GM23338 (cell line): ENCODE data around the gene RNGTT. TPM values are rescaled to one million over a fixed set of nuclear protein-coding genes. Genes with fewer than 3 reads are reported as not detected.

Source experiments
- ATAC-seq: fragments of 200-7000 bp; cut with Tn5 transposase; 3 replicates; pipeline ENCODE4 v1.9.1; 2020
- DNase-seq: peaks from one replicate; pipeline ENCODE4 v3.0.0-alpha.2; 2015; ENCODE audit warnings: low spot score
- H2AFZ ChIP-seq: fragments of 200-600 bp; sonication (generic); 2 replicates; pipeline ENCODE4 v1.8.0; 2016; ENCODE audit warnings: antibody characterized with exemption, mild to moderate bottlenecking, moderate library complexity
- H3F3A ChIP-seq: fragments of 200-600 bp; sonication (generic); replicated peaks from 2 replicates; pipeline ENCODE4 v1.8.0; 2017; ENCODE audit warnings: antibody characterized with exemption, mixed run types, low read depth
- H3K27ac ChIP-seq: fragments of 200-600 bp; sonication (generic); 2 replicates; pipeline ENCODE4 v1.6.1; 2016; ENCODE audit warnings: low read depth
- H3K27me3 ChIP-seq: fragments of 200-600 bp; sonication (generic); 2 replicates; pipeline ENCODE4 v1.8.0; 2016; ENCODE audit warnings: mild to moderate bottlenecking, mixed run types, moderate library complexity; ENCODE audit not compliant: insufficient read depth
- H3K36me3 ChIP-seq: fragments of 200-600 bp; sonication (generic); 2 replicates; pipeline ENCODE4 v1.8.0; 2016; ENCODE audit warnings: mild to moderate bottlenecking; ENCODE audit not compliant: insufficient read depth
- H3K4me1 ChIP-seq: fragments of 200-600 bp; sonication (generic); 2 replicates; pipeline ENCODE4 v1.8.0; 2016; ENCODE audit warnings: mild to moderate bottlenecking, moderate library complexity; ENCODE audit not compliant: insufficient read depth
- H3K4me2 ChIP-seq: fragments of 200-600 bp; sonication (generic); 2 replicates; pipeline ENCODE4 v1.7.1; 2017; ENCODE audit warnings: mixed run types
- H3K4me3 ChIP-seq: fragments of 200-600 bp; sonication (generic); 2 replicates; pipeline ENCODE4 v1.6.1; 2016; ENCODE audit warnings: mixed run types
- H3K79me2 ChIP-seq: fragments of 200-600 bp; sonication (generic); replicated peaks from 2 replicates; pipeline ENCODE4 v1.8.0; 2017; ENCODE audit warnings: mild to moderate bottlenecking; ENCODE audit not compliant: insufficient read depth
- H3K9me2 ChIP-seq: fragments of 200-600 bp; sonication (generic); 2 replicates; pipeline ENCODE4 v1.8.0; 2017; ENCODE audit not compliant: insufficient read depth
- H4K20me1 ChIP-seq: fragments of 200-600 bp; sonication (generic); replicated peaks from 2 replicates; pipeline ENCODE4 v1.8.0; 2017; ENCODE audit warnings: mild to moderate bottlenecking; ENCODE audit not compliant: insufficient read depth
- H3K27ac Mint-ChIP-seq: 2 replicates; pipeline ENCODE4 v1.8.0; 2020; ENCODE audit warnings: inconsistent platforms, mild to moderate bottlenecking, moderate library complexity, mixed read lengths
- H3K27me3 Mint-ChIP-seq: 3 replicates; pipeline ENCODE4 v1.8.0; 2022; ENCODE audit warnings: low read depth, mild to moderate bottlenecking, moderate library complexity, mixed read lengths, inconsistent platforms; ENCODE audit not compliant: insufficient read depth, poor library complexity
- H3K36me3 Mint-ChIP-seq: 3 replicates; pipeline ENCODE4 v1.8.0; 2021; ENCODE audit warnings: low read depth, mild to moderate bottlenecking, inconsistent platforms, moderate library complexity, mixed read lengths
- H3K4me1 Mint-ChIP-seq: 3 replicates; pipeline ENCODE4 v1.8.0; 2020; ENCODE audit warnings: mild to moderate bottlenecking, inconsistent platforms, mixed read lengths
- H3K4me3 Mint-ChIP-seq: 3 replicates; pipeline ENCODE4 v1.8.0; 2021; ENCODE audit warnings: moderate library complexity, mild to moderate bottlenecking, inconsistent platforms, mixed read lengths
- H3K9me3 Mint-ChIP-seq: 3 replicates; pipeline ENCODE4 v1.8.0; 2020; ENCODE audit warnings: moderate library complexity, mild to moderate bottlenecking, inconsistent platforms, mixed read lengths
- CREB1 ChIP-seq: fragments of 250-450 bp; sonication (Bioruptor Pico); IDR thresholded peaks from 2 replicates; pipeline ENCODE4 v1.5.0; 2020; ENCODE audit warnings: low read depth, mild to moderate bottlenecking, moderate library complexity
- EZH2 ChIP-seq: fragments of 200-600 bp; sonication (generic); IDR thresholded peaks from one replicate; pipeline ENCODE4 v1.8.0; 2017; ENCODE audit warnings: antibody characterized with exemption, mild to moderate bottlenecking, low read depth; ENCODE audit not compliant: unreplicated experiment
- EZH2phosphoT487 ChIP-seq: fragments of 200-600 bp; sonication (generic); IDR thresholded peaks from one replicate; pipeline ENCODE4 v1.8.1; 2018; ENCODE audit warnings: antibody characterized with exemption; ENCODE audit not compliant: unreplicated experiment
- JUNB ChIP-seq: IDR thresholded peaks from one replicate; pipeline ENCODE4 v1.6.1; 2016; ENCODE audit warnings: antibody characterized with exemption; ENCODE audit not compliant: unreplicated experiment
- NANOG ChIP-seq: IDR thresholded peaks from 2 replicates; pipeline ENCODE4 v1.6.1; 2016; ENCODE audit warnings: antibody characterized with exemption, borderline replicate concordance
- POLR2AphosphoS5 ChIP-seq: IDR thresholded peaks from 2 replicates; pipeline ENCODE4 v1.6.1; 2016; ENCODE audit warnings: antibody characterized with exemption, low read depth
- REST ChIP-seq: IDR thresholded peaks from one replicate; pipeline ENCODE4 v1.6.1; 2018; ENCODE audit warnings: antibody characterized with exemption; ENCODE audit not compliant: unreplicated experiment
- ZNF331 ChIP-seq: fragments of 250-450 bp; sonication (Bioruptor Pico); IDR thresholded peaks from 2 replicates; pipeline ENCODE4 v1.5.0; 2020; ENCODE audit warnings: low read depth, mild to moderate bottlenecking, moderate library complexity
- polyA plus RNA-seq: library from polyadenylated mRNA; unstranded; fragments of >200 nt; fragmentation: Nextera tagmentation; extraction: Ambion mirVana; gene quantifications from 2 replicates; pipeline ENCODE4 v1.2.1, GENCODE V29; 2016
- total RNA-seq: library from RNA; depleted of rRNA; stranded (reverse); fragments of >200 nt; shearing (Covaris generic); gene quantifications from 2 replicates; pipeline ENCODE4 v1.2.3, GENCODE V29; 2014
- TF ChIP-seq, protein P1 (sequence below), 2 experiments: fragments of 200-600 bp in 1 of 2; sonication (generic) in 1 of 2; conservative IDR thresholded peaks; 2 replicates each; pipeline versions ENCODE4 v1.5.1 to v1.6.1; 2016 to 2017; ENCODE audit warnings: antibody characterized with exemption in 2 of 2, low read depth in 2 of 2, mild to moderate bottlenecking in 2 of 2, moderate library complexity in 1 of 2
- TF ChIP-seq, protein P2 (sequence below): IDR thresholded peaks from 2 replicates; pipeline ENCODE4 v1.6.1; 2016; ENCODE audit warnings: antibody characterized with exemption
- TF ChIP-seq, protein P3 (sequence below): fragments of 250-450 bp; sonication (Bioruptor Pico); IDR thresholded peaks from 2 replicates; pipeline ENCODE4 v1.5.0; 2020; ENCODE audit warnings: mild to moderate bottlenecking, moderate library complexity

RNGTT gene
- total and polyA plus RNA-seq, 2 experiments from 2014 or later: 11.2 to 29.2 TPM

DNA sequence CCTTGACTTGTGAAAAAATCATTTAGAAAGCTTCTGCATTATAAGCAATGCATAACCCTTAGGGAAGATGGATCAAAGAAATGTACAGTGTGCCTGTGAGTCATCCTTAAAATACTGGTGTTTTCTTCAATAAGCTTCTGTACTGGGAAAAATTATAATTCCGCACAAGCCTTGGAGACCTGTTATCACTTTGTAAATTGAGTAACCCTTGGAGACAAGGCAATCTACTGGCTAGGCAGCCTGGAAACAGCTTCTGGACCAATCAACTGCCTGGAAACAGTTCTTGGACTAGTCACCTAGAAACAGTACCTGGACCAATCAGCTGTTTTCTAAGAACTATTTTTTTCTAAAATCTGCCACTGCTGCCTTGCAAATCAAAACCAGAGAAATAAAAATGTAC, 25.8 kb upstream of the RNGTT start (continued):
- TF ChIP-seq, protein P1, sequence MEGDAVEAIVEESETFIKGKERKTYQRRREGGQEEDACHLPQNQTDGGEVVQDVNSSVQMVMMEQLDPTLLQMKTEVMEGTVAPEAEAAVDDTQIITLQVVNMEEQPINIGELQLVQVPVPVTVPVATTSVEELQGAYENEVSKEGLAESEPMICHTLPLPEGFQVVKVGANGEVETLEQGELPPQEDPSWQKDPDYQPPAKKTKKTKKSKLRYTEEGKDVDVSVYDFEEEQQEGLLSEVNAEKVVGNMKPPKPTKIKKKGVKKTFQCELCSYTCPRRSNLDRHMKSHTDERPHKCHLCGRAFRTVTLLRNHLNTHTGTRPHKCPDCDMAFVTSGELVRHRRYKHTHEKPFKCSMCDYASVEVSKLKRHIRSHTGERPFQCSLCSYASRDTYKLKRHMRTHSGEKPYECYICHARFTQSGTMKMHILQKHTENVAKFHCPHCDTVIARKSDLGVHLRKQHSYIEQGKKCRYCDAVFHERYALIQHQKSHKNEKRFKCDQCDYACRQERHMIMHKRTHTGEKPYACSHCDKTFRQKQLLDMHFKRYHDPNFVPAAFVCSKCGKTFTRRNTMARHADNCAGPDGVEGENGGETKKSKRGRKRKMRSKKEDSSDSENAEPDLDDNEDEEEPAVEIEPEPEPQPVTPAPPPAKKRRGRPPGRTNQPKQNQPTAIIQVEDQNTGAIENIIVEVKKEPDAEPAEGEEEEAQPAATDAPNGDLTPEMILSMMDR (conservative IDR thresholded peaks at IDR 0.05; ENCODE audit: low read depth in 2 of 2): no peak
- no peak for TF ChIP-seq EZH2
- TF ChIP-seq EZH2phosphoT487: no peak
- TF ChIP-seq, protein P2, sequence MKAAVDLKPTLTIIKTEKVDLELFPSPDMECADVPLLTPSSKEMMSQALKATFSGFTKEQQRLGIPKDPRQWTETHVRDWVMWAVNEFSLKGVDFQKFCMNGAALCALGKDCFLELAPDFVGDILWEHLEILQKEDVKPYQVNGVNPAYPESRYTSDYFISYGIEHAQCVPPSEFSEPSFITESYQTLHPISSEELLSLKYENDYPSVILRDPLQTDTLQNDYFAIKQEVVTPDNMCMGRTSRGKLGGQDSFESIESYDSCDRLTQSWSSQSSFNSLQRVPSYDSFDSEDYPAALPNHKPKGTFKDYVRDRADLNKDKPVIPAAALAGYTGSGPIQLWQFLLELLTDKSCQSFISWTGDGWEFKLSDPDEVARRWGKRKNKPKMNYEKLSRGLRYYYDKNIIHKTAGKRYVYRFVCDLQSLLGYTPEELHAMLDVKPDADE: no peak
- no peak for TF ChIP-seq POLR2AphosphoS5
- TF ChIP-seq NANOG: no peak
- TF ChIP-seq ZNF331: no peak
- TF ChIP-seq REST: no peak

DNA sequence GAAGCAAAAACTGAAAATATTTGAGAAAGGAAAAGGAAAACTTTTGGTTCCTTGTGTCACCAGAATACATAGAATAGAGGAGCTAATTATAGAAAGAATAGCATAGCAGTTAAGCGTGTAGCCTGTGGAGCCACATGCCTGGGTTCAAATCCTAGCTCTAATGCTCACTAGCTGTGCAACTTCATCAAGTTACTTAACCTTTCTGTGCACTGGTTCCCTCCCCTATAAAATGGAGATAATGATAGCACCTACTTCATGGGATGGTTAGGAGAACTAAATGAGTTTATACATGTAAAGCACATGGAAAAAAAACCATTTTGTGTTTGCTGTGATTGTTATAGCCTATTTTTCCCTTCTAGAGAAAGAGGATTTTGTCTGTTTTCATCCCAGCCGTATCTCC, 24.5 kb upstream of the RNGTT start:
- Mint-ChIP-seq H3K36me3 (no peaks in the 10 kb centered on the region), H3K4me1 (no peaks in the 10 kb centered on the region), H3K27me3 (peaks cover 7% of the 10 kb centered on the region), H3K4me3 (no peak overlapping the region), H3K9me3 (no peaks in the 10 kb centered on the region), H3K27ac (no peak overlapping the region)
- H3K79me2 ChIP-seq: no peaks in the 10 kb centered on the region
- DNase-seq (no peak), ATAC-seq (no peak)
- no peaks in the 10 kb centered on the region for H3F3A ChIP-seq
- H2AFZ ChIP-seq: no peak overlapping the region
- no peak overlapping the region for H3K4me2 ChIP-seq
- H3K27ac ChIP-seq: no peak overlapping the region
- H3K9me2 ChIP-seq: no peaks in the 10 kb centered on the region
- H3K27me3 ChIP-seq: no peaks in the 10 kb centered on the region
- H3K4me1 ChIP-seq: no peaks in the 10 kb centered on the region
- no peak overlapping the region for H3K4me3 ChIP-seq
- H3K36me3 ChIP-seq: no peaks in the 10 kb centered on the region
- H4K20me1 ChIP-seq: no peaks in the 10 kb centered on the region
- TF ChIP-seq POLR2AphosphoS5 (no peak), EZH2 (no peak), CREB1 (CRISPR knock-in tag) (no peak), EZH2phosphoT487 (no peak), NANOG (no peak), JUNB (no peak)
- TF ChIP-seq, protein P2: no peak
- TF ChIP-seq, protein P3, sequence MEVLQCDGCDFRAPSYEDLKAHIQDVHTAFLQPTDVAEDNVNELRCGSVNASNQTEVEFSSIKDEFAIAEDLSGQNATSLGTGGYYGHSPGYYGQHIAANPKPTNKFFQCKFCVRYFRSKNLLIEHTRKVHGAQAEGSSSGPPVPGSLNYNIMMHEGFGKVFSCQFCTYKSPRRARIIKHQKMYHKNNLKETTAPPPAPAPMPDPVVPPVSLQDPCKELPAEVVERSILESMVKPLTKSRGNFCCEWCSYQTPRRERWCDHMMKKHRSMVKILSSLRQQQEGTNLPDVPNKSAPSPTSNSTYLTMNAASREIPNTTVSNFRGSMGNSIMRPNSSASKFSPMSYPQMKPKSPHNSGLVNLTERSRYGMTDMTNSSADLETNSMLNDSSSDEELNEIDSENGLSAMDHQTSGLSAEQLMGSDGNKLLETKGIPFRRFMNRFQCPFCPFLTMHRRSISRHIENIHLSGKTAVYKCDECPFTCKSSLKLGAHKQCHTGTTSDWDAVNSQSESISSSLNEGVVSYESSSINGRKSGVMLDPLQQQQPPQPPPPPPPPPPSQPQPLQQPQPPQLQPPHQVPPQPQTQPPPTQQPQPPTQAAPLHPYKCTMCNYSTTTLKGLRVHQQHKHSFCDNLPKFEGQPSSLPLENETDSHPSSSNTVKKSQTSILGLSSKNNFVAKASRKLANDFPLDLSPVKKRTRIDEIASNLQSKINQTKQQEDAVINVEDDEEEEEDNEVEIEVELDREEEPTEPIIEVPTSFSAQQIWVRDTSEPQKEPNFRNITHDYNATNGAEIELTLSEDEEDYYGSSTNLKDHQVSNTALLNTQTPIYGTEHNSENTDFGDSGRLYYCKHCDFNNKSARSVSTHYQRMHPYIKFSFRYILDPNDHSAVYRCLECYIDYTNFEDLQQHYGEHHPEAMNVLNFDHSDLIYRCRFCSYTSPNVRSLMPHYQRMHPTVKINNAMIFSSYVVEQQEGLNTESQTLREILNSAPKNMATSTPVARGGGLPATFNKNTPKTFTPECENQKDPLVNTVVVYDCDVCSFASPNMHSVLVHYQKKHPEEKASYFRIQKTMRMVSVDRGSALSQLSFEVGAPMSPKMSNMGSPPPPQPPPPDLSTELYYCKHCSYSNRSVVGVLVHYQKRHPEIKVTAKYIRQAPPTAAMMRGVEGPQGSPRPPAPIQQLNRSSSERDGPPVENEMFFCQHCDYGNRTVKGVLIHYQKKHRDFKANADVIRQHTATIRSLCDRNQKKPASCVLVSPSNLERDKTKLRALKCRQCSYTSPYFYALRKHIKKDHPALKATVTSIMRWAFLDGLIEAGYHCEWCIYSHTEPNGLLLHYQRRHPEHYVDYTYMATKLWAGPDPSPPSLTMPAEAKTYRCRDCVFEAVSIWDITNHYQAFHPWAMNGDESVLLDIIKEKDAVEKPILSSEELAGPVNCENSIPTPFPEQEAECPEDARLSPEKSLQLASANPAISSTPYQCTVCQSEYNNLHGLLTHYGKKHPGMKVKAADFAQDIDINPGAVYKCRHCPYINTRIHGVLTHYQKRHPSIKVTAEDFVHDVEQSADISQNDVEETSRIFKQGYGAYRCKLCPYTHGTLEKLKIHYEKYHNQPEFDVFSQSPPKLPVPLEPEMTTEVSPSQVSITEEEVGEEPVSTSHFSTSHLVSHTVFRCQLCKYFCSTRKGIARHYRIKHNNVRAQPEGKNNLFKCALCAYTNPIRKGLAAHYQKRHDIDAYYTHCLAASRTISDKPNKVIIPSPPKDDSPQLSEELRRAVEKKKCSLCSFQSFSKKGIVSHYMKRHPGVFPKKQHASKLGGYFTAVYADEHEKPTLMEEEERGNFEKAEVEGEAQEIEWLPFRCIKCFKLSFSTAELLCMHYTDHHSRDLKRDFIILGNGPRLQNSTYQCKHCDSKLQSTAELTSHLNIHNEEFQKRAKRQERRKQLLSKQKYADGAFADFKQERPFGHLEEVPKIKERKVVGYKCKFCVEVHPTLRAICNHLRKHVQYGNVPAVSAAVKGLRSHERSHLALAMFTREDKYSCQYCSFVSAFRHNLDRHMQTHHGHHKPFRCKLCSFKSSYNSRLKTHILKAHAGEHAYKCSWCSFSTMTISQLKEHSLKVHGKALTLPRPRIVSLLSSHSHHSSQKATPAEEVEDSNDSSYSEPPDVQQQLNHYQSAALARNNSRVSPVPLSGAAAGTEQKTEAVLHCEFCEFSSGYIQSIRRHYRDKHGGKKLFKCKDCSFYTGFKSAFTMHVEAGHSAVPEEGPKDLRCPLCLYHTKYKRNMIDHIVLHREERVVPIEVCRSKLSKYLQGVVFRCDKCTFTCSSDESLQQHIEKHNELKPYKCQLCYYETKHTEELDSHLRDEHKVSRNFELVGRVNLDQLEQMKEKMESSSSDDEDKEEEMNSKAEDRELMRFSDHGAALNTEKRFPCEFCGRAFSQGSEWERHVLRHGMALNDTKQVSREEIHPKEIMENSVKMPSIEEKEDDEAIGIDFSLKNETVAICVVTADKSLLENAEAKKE: no peak
